SJCRH30 (cell line): ENCODE measurements around the gene RARRES2. TPM values are rescaled to one million over a fixed set of nuclear protein-coding genes. Genes with fewer than 3 reads are reported as not detected.
A peak's percentile ranks its signal among the peaks of the same experiment; 100 is the strongest.

ENCODE experiments used
- DNase-seq, 2 experiments: peaks; one replicate each; pipeline ENCODE4 v3.0.0-alpha.2; 2015 to 2020
- H3K27ac ChIP-seq: fragments of 250-450 bp; sonication (Bioruptor Pico); 2 replicates; pipeline ENCODE4 v1.5.1; 2020; ENCODE audit warnings: mild to moderate bottlenecking, moderate library complexity
- H3K27me3 ChIP-seq: fragments of 250-450 bp; sonication (Bioruptor Pico); 2 replicates; pipeline ENCODE4 v1.5.1; 2020; ENCODE audit warnings: mild to moderate bottlenecking, moderate library complexity
- H3K36me3 ChIP-seq: fragments of 250-450 bp; sonication (Bioruptor Pico); 2 replicates; pipeline ENCODE4 v1.5.1; 2020; ENCODE audit warnings: mild to moderate bottlenecking, moderate library complexity
- H3K4me1 ChIP-seq: fragments of 250-450 bp; sonication (Bioruptor Pico); 2 replicates; pipeline ENCODE4 v1.5.1; 2020; ENCODE audit warnings: mild to moderate bottlenecking, moderate library complexity
- H3K4me3 ChIP-seq: fragments of 250-450 bp; sonication (Bioruptor Pico); 2 replicates; pipeline ENCODE4 v1.5.1; 2020; ENCODE audit warnings: mild to moderate bottlenecking, moderate library complexity
- H3K9me3 ChIP-seq: fragments of 250-450 bp; sonication (Bioruptor Pico); replicated peaks from 2 replicates; pipeline ENCODE4 v1.5.1; 2020; ENCODE audit warnings: mild to moderate bottlenecking, moderate library complexity
- total RNA-seq: library from RNA; depleted of rRNA; stranded (reverse); fragments of >200 nt; shearing (Covaris generic); gene quantifications from 2 replicates; pipeline ENCODE4 v1.2.3, GENCODE V29; 2014

The RARRES2 gene
- total RNA-seq, 1 experiment from 2014 or later = 68.1 TPM

GRCh38 chr7:150340875-150341262 is 560 bp downstream of the RARRES2 start:
- peaks cover 15% of the 10 kb centered on the region for H3K9me3 ChIP-seq
- H3K4me3 ChIP-seq = peak overlapping the region; percentile 79
- H3K36me3 ChIP-seq = no peaks in the 10 kb centered on the region
- DNase-seq = no peak
- peaks cover 25% of the 10 kb centered on the region for H3K4me1 ChIP-seq
- peak overlapping the region; percentile 83 for H3K27ac ChIP-seq
- no peaks in the 10 kb centered on the region for H3K27me3 ChIP-seq

- no peaks in the 10 kb centered on the region for H3K27me3 ChIP-seq
- H3K27ac ChIP-seq = peak overlapping the region; percentile 83; the same call in 1 of the 2 replicates
- H3K4me3 ChIP-seq = peak overlapping the region; percentile 79
- peak; percentile 63 to 67 for DNase-seq
- peaks cover 15% of the 10 kb centered on the region for H3K9me3 ChIP-seq
- H3K36me3 ChIP-seq = no peaks in the 10 kb centered on the region
- peaks cover 25% of the 10 kb centered on the region for H3K4me1 ChIP-seq
Observed at GRCh38 chr7:150340024-150340749, 1.2 kb downstream of the RARRES2 start.

- Histone ChIP-seq H3K9me3 (peaks cover 9% of the 10 kb centered on the region), H3K27me3 (no peaks in the 10 kb centered on the region), H3K4me1 (peaks cover 25% of the 10 kb centered on the region), H3K4me3 (peak overlapping the region; percentile 79), H3K36me3 (no peaks in the 10 kb centered on the region), H3K27ac (no peak overlapping the region)
- DNase-seq = no peak
Observed at GRCh38 chr7:150339409-150339809, 2.0 kb downstream of the RARRES2 start.

GRCh38 chr7:150338166-150338829 is 3.1 kb downstream of the RARRES2 start:
- Histone ChIP-seq H3K4me1 (peaks cover 25% of the 10 kb centered on the region), H3K27ac (no peak overlapping the region; the same call in 1 of the 2 replicates), H3K4me3 (no peak overlapping the region), H3K27me3 (no peaks in the 10 kb centered on the region), H3K9me3 (no peaks in the 10 kb centered on the region; the same call in 1 of the 2 replicates), H3K36me3 (no peaks in the 10 kb centered on the region)
- no peak for DNase-seq

GRCh38 chr7:150337659-150338081 is 3.8 kb downstream of the RARRES2 start:
- peaks cover 25% of the 10 kb centered on the region for H3K4me1 ChIP-seq
- peak; percentile 72 to 81 for DNase-seq

GRCh38 chr7:150337179-150337578 is 4.2 kb downstream of the RARRES2 start:
- no peaks in the 10 kb centered on the region for H3K27me3 ChIP-seq
- DNase-seq = no peak
- H3K4me3 ChIP-seq = no peak overlapping the region
- H3K27ac ChIP-seq = no peak overlapping the region
- no peaks in the 10 kb centered on the region for H3K36me3 ChIP-seq
- no peaks in the 10 kb centered on the region for H3K9me3 ChIP-seq
- H3K4me1 ChIP-seq = peaks cover 25% of the 10 kb centered on the region

More at GRCh38 chr7:150337659-150338081, 3.8 kb downstream of the RARRES2 start:
- Histone ChIP-seq H3K27me3 (no peaks in the 10 kb centered on the region), H3K27ac (no peak overlapping the region; the same call in 1 of the 2 replicates), H3K36me3 (no peaks in the 10 kb centered on the region), H3K9me3 (no peaks in the 10 kb centered on the region), H3K4me3 (no peak overlapping the region)

GRCh38 chr7:150336746-150337145 is 4.7 kb downstream of the RARRES2 start:
- Histone ChIP-seq H3K9me3 (no peaks in the 10 kb centered on the region), H3K27me3 (no peaks in the 10 kb centered on the region), H3K4me1 (peaks cover 25% of the 10 kb centered on the region), H3K4me3 (no peak overlapping the region), H3K27ac (no peak overlapping the region), H3K36me3 (no peaks in the 10 kb centered on the region)
- DNase-seq = no peak

- no peak for DNase-seq
- Histone ChIP-seq H3K4me1 (peaks cover 25% of the 10 kb centered on the region), H3K36me3 (no peaks in the 10 kb centered on the region), H3K9me3 (no peaks in the 10 kb centered on the region), H3K27ac (no peak overlapping the region), H3K27me3 (no peaks in the 10 kb centered on the region), H3K4me3 (no peak overlapping the region)
Observed at GRCh38 chr7:150335774-150336112, 5.7 kb downstream of the RARRES2 start.

- peaks cover 25% of the 10 kb centered on the region for H3K4me1 ChIP-seq
- H3K4me3 ChIP-seq = no peak overlapping the region
- H3K27ac ChIP-seq = no peak overlapping the region
- no peak for DNase-seq
- no peaks in the 10 kb centered on the region for H3K9me3 ChIP-seq
- no peaks in the 10 kb centered on the region for H3K27me3 ChIP-seq
- no peaks in the 10 kb centered on the region for H3K36me3 ChIP-seq
Observed at GRCh38 chr7:150335108-150335773, 6.2 kb downstream of the RARRES2 start.

- Histone ChIP-seq H3K4me3 (no peak overlapping the region), H3K27ac (no peak overlapping the region), H3K36me3 (no peaks in the 10 kb centered on the region), H3K27me3 (no peaks in the 10 kb centered on the region), H3K4me1 (peaks cover 25% of the 10 kb centered on the region), H3K9me3 (no peaks in the 10 kb centered on the region)
- DNase-seq = no peak
Observed at GRCh38 chr7:150334108-150334507, 7.3 kb downstream of the RARRES2 start.

- Histone ChIP-seq H3K27ac (no peak overlapping the region), H3K4me1 (peaks cover 28% of the 10 kb centered on the region), H3K4me3 (no peak overlapping the region), H3K36me3 (no peaks in the 10 kb centered on the region), H3K9me3 (no peaks in the 10 kb centered on the region), H3K27me3 (no peaks in the 10 kb centered on the region)
- DNase-seq = no peak
Observed at GRCh38 chr7:150333659-150334058, 7.8 kb downstream of the RARRES2 start.

- H3K9me3 ChIP-seq = no peaks in the 10 kb centered on the region
- H3K27ac ChIP-seq = no peak overlapping the region
- no peak overlapping the region for H3K4me3 ChIP-seq
- DNase-seq = no peak
- no peaks in the 10 kb centered on the region for H3K27me3 ChIP-seq
- H3K36me3 ChIP-seq = no peaks in the 10 kb centered on the region
- peaks cover 25% of the 10 kb centered on the region for H3K4me1 ChIP-seq
Observed at GRCh38 chr7:150332852-150333635, 8.4 kb downstream of the RARRES2 start.

GRCh38 chr7:150330211-150330885 is 11.1 kb downstream of the RARRES2 start:
- DNase-seq = no peak
- Histone ChIP-seq H3K27me3 (no peaks in the 10 kb centered on the region), H3K36me3 (no peaks in the 10 kb centered on the region), H3K9me3 (no peaks in the 10 kb centered on the region), H3K4me1 (peaks cover 17% of the 10 kb centered on the region), H3K27ac (peak overlapping the region; percentile 48), H3K4me3 (no peak overlapping the region)
